Measurements from ENCODE around the gene DPP6. TPM values are rescaled to one million over a fixed set of nuclear protein-coding genes. Genes with fewer than 3 reads are reported as not detected.

The DPP6 gene
- total and polyA plus RNA-seq, 2 experiments from 2014 or later, result 0.21 TPM; not detected in 1

DNA sequence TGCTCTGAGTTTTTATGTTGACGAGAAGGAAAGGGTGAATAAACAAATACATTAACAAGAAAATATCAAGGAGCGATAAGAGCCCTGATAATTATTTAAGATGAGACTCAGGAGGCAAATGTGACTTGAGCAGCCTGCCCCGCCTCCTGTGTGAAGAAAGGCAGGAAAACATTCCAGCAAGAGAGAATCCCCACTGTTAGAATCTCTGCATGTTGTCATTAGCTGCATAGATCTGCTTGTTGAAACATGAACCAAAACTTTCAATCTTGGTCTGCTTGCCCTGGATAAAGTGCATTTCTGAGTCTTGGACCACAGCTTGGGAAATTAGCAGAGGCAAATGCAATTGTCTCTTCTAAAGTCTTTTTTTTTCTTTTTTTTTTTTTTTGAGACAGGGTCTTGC is 120.0 kb downstream of the DPP6 start:
- no peak overlapping the region for H3K4me3 ChIP-seq
- H3K4me1 ChIP-seq (ENCODE audit: low read depth), result peaks cover 8% of the 10 kb centered on the region
- DNase-seq (ENCODE audit: low read depth in 1 of 2, low spot score in 1 of 2), result no peak
- no peaks in the 10 kb centered on the region for H3K36me3 ChIP-seq
- H3K9me3 ChIP-seq (ENCODE audit: low read depth), result no peaks in the 10 kb centered on the region
- H3K27ac ChIP-seq, result no peak overlapping the region
- TF ChIP-seq, protein P1, sequence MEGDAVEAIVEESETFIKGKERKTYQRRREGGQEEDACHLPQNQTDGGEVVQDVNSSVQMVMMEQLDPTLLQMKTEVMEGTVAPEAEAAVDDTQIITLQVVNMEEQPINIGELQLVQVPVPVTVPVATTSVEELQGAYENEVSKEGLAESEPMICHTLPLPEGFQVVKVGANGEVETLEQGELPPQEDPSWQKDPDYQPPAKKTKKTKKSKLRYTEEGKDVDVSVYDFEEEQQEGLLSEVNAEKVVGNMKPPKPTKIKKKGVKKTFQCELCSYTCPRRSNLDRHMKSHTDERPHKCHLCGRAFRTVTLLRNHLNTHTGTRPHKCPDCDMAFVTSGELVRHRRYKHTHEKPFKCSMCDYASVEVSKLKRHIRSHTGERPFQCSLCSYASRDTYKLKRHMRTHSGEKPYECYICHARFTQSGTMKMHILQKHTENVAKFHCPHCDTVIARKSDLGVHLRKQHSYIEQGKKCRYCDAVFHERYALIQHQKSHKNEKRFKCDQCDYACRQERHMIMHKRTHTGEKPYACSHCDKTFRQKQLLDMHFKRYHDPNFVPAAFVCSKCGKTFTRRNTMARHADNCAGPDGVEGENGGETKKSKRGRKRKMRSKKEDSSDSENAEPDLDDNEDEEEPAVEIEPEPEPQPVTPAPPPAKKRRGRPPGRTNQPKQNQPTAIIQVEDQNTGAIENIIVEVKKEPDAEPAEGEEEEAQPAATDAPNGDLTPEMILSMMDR (IDR thresholded peaks at IDR 0.05; ENCODE audit: low read depth, low read length), result no peak
- H3K27me3 ChIP-seq, result peaks cover 3% of the 10 kb centered on the region

DNA sequence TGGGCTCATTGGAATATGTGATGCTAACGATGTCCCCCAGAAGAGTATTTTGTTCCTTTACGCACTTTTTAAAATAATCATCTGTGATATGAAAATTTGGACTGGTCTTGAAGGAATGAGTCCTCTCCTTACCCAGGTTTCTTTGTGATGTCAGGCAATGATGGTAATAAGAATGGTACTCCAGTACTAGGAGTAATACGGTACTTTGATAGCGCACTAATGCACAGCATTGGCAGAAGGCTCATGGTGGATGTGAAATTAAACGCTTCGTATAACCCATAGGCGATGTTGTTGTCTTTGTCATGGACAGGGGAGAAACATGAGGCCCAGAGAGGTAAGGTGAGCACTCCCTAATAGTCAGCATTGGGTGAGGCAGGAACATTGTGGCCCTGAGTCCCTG is 125.4 kb downstream of the DPP6 start:
- H3K27me3 ChIP-seq, result peaks cover 3% of the 10 kb centered on the region
- no peak for DNase-seq (ENCODE audit: low read depth in 1 of 2, low spot score in 1 of 2)
- H3K4me3 ChIP-seq, result no peak overlapping the region
- H3K4me1 ChIP-seq (ENCODE audit: low read depth), result peaks cover 13% of the 10 kb centered on the region
- H3K27ac ChIP-seq, result no peak overlapping the region
- TF ChIP-seq, protein P1 (IDR thresholded peaks at IDR 0.05; ENCODE audit: low read depth, low read length), result no peak
- H3K9me3 ChIP-seq (ENCODE audit: low read depth), result no peaks in the 10 kb centered on the region
- H3K36me3 ChIP-seq, result no peaks in the 10 kb centered on the region

DNA sequence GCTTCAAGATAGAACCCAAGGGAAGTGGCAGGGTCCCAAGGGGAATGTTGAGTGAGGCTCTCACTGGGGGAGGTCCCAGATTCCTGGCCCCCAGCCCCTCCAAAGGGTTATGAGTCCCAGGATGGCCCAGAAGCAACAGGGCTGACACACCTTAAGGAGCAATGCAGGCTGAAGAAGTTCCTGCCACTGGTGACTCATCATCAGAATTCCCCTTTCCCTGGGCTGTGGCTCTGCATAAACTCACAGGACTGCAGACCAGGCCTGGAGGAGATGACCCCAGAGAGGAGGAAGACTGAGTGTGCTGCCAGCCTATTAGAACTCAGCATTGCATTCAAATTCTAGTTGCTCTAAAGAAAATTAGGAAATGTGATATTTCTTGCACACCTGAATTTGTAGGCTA is 126.7 kb downstream of the DPP6 start:
- TF ChIP-seq, protein P1 (IDR thresholded peaks at IDR 0.05; ENCODE audit: low read depth, low read length), result no peak
- Histone ChIP-seq H3K9me3 (ENCODE audit: low read depth) (no peaks in the 10 kb centered on the region), H3K4me1 (ENCODE audit: low read depth) (peaks cover 13% of the 10 kb centered on the region), H3K27me3 (peaks cover 4% of the 10 kb centered on the region), H3K27ac (no peak overlapping the region), H3K36me3 (no peaks in the 10 kb centered on the region), H3K4me3 (no peak overlapping the region)
- no peak for DNase-seq (ENCODE audit: low read depth in 1 of 2, low spot score in 1 of 2)

DNA sequence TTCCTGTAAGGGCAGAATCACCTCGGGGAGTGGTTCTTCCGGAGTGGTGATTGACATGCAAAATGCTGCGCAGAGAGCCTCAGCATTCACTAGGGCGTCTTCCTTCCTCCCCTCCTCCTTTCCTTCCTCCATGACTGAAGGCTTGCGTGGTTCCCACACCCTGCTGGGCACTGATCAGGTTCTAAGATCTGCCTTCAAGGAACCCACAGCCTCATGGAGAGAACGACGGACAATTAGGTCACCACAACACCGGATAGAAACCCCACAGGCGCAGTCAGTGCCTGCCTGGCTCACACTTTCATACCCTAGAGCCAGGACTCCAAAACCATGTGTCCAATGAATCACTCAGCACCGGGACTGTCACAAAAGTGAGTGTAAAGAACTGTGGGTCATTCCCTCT is 131.3 kb downstream of the DPP6 start:
- TF ChIP-seq, protein P1 (IDR thresholded peaks at IDR 0.05; ENCODE audit: low read depth, low read length), result no peak
- Histone ChIP-seq H3K4me1 (ENCODE audit: low read depth) (peaks cover 13% of the 10 kb centered on the region), H3K9me3 (ENCODE audit: low read depth) (no peaks in the 10 kb centered on the region), H3K27ac (no peak overlapping the region), H3K36me3 (no peaks in the 10 kb centered on the region), H3K4me3 (no peak overlapping the region), H3K27me3 (peaks cover 9% of the 10 kb centered on the region)
- DNase-seq (ENCODE audit: low read depth in 1 of 2, low spot score in 1 of 2), result no peak

DNA sequence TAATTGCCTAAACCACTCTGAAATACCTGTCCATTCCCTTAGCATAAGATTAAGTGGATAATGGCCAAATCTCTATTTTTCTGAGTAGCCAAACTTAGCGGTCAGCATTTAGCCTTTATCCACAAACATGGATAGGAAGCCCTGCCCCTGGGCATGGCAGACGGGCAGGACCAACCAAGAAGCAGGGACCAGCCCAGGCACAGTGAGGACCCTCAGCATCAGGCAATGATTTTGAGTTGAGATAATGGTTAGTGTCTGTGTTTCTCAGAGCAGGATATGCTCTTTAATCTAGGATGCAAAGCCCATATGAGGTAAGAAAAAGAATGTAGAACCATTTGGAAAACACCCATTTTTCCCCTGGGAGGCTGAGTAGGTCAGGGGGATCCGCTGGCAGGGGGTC is 131.7 kb downstream of the DPP6 start:
- no peak overlapping the region for H3K4me3 ChIP-seq
- no peaks in the 10 kb centered on the region for H3K9me3 ChIP-seq (ENCODE audit: low read depth)
- peaks cover 13% of the 10 kb centered on the region for H3K4me1 ChIP-seq (ENCODE audit: low read depth)

More for the DNA sequence above, 131.7 kb downstream of the DPP6 start:
- Histone ChIP-seq H3K27ac (no peak overlapping the region), H3K36me3 (no peaks in the 10 kb centered on the region), H3K27me3 (peaks cover 9% of the 10 kb centered on the region)
- TF ChIP-seq, protein P1 (IDR thresholded peaks at IDR 0.05; ENCODE audit: low read depth, low read length), result no peak
- no peak for DNase-seq (ENCODE audit: low read depth in 1 of 2, low spot score in 1 of 2)

Data from cardiac muscle cell (in vitro differentiated cells and primary cell).